T-helper 1 cell treated with Interleukin-12 subunit alpha and Interleukin-12 subunit beta and Interleukin-4 antibody, amounts not matched to agents 30 ng/mL and 1 ng/mL, for 36 hours (primary cell): Measurements from ENCODE around the gene SPPL2C. TPM values are rescaled to one million over a fixed set of nuclear protein-coding genes. Genes with fewer than 3 reads are reported as not detected.
"Not testable (repeated sequence)": the region's sequence is repeated elsewhere in the genome, so short reads cannot be mapped to it uniquely, and the experiment has no call there.

ENCODE experiments used
- intact Hi-C: fragments of 100-400 bp; cut with micrococcal nuclease; formaldehyde crosslinking; loops from one replicate; pipeline ENCODE4 v1.15.1; 2024
- total RNA-seq: library from RNA; stranded (reverse); gene quantifications from 2 replicates; pipeline ENCODE4 v1.2.3, GENCODE V29; 2022

The SPPL2C gene
- total RNA-seq, 1 donor from 2014 or later = not detected

DNA sequence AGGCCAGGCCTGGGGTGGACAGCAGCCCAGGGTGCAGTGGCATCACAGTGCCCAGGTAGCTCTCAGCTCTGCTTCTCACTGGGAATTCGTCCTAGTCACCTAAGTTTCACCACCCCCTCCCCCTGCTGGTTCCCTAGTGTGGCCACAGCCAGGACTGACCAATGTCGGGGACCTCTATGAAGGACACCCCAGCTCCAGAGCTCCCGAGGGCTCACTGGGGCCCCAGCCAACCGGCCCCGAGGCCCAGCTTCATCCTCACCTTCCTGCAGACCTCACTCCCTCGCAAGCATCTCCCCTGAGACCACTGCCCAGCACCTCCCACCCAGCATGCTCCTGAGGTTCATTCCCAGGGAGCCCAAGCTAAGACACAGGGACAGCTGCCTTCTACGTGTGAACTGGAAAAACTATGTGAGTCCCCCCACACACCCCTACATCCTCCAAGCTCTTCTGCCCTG, 4.9 kb downstream of the SPPL2C start:
- intact Hi-C loops = no loop called here

GRCh38 chr17:45850011-45850410, 5.3 kb downstream of the SPPL2C start:
- intact Hi-C loops = loop anchor here (5.0 kb wide), 1 partner anchor 423 kb away; no protein-coding TSS in a partner anchor

DNA sequence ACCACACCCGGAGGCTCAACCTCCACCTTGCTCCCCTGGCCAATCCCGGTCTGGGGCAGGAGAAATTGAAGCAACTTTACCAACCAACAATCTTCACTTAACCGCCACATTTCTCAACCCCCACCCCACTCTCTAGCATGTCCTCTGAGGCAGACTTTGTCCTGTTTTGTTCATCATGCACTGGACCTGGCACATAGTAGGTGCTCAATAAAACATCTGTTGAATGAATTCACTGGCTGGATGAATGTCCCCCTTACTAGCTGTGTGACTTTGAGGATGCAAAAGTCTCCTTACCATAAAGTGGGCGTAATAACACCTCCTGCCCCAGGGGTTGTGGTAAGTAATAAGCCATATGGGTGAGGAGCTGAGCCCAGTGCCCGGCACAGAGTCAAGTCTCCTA, 5.8 kb downstream of the SPPL2C start:
- intact Hi-C loops = loop anchor here (5.0 kb wide), 1 partner anchor 423 kb away; no protein-coding TSS in a partner anchor

- intact Hi-C loops = loop anchor here (5.0 kb wide), 1 partner anchor 424 kb away; no protein-coding TSS in a partner anchor
Observed at GRCh38 chr17:45851022-45851421, 6.3 kb downstream of the SPPL2C start.

GRCh38 chr17:45851464-45851863, 6.8 kb downstream of the SPPL2C start:
- intact Hi-C loops = loop anchor here (5.0 kb wide), 1 partner anchor 424 kb away; no protein-coding TSS in a partner anchor

DNA sequence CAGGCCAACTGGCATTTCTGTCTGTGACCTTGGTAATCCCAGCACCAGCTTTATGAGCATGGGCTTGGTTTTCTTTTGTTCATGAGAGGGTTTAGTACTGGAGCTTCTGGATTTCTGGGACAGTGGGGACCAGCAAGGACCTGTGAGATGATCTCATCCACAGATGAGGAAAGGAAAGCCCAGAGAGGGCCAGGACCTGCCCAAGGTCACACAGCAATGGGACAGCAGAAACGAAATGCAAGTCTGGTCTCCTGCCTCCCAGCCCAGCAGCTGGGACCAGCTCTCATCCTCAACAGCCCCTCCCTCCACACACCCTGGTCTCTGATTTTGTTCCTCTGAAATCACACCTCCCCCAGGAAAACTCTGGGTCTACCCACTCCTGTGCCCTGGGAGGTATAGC, 7.2 kb downstream of the SPPL2C start:
- intact Hi-C loops = loop anchor here (1.0 to 5.0 kb wide), 2 partner anchors 212 to 425 kb away; no protein-coding TSS in a partner anchor

- intact Hi-C loops = loop anchor here (1.0 to 5.0 kb wide), 2 partner anchors 212 to 425 kb away; no protein-coding TSS in a partner anchor
Observed at GRCh38 chr17:45852535-45853297, 8.0 kb downstream of the SPPL2C start.

GRCh38 chr17:45854209-45854608, 9.5 kb downstream of the SPPL2C start:
- intact Hi-C loops = loop anchor here (5.0 kb wide), 1 partner anchor 427 kb away; no protein-coding TSS in a partner anchor

DNA sequence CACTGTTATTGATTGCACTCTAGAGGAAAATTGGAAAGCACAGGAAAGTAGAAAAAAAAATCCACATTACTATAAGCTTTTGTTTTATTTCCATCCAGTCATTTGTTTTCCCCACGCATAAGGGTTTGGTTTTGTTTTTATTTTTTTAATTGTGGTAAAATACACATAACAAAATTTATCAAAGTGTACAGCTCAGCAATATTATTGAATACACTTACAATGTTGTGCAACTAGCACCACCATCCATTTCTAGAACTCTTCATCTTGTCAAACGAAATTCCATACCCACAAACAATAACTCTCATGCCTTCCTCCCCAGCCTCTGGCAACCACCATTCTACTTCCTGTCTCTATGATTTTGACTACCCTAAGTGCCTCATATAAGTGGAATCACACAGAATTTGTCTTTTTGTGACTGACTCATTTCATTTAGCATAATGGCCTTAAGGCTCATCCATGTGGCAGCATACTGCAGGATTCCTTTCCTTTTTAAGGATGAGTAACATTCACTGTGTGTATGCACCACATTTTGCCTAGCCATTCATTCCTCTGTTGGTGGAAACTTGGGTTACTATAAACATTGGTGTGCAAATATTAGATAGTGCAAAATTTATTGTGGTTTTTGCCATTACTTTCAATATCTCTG, 11.1 kb downstream of the SPPL2C start:
- intact Hi-C loops = no loop called here

DNA sequence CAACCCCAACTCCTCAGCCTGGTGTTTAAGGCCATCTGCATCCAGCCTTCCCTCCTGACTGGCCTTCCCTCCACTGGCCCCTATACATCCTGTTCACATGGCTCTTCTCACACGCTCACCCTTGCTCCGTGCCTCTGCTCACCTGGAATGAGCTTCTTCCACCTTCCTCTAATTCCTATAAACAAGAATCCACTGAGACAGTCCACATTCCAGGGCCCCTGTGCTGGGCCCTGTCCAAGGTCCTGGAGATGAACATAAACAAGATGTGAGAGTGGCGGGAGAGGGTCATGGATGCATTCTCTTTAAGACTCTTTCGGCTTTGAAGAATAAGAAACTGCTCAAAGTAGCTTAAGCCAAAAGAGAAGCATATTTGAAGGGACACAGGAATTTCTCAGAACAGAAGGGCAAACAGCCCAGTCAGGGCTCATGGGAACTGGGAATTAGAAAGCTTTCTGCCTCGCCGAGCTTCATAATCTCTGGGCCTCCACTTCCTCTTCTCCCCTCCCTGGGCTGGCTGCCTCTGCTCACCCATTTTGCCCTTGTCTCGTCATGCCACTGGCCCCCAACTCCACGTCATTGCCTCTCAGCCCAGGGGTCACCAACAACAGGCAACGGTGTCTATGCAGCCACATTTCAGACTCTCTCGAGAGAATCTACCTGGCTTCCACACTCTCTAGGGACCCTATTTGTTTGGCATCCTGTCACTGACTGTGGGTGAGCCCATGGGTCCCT, 13.5 kb downstream of the SPPL2C start:
- intact Hi-C loops = no loop called here

- intact Hi-C loops = no loop called here
Observed at GRCh38 chr17:45861165-45861564, 16.5 kb downstream of the SPPL2C start.

DNA sequence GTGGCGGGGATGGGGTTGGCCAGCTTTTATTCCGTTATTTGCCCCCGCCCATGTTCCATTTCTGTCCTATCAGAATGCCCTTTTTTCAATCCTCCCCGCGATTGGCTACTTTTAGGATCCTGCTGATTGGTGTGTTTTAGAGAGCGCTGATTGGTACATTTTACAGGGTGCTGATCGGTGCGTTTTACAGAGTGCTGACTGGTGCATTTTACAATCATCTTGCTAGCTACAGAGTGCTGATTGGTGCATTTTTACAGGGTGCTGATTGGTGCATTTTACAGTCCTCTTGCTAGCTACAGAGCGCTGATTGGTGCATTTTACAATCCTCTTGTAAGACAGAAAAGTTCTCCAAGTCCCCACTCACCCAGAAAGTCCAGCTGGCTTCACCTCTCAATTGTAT, 17.4 kb downstream of the SPPL2C start:
- intact Hi-C loops = not testable (repeated sequence)

DNA sequence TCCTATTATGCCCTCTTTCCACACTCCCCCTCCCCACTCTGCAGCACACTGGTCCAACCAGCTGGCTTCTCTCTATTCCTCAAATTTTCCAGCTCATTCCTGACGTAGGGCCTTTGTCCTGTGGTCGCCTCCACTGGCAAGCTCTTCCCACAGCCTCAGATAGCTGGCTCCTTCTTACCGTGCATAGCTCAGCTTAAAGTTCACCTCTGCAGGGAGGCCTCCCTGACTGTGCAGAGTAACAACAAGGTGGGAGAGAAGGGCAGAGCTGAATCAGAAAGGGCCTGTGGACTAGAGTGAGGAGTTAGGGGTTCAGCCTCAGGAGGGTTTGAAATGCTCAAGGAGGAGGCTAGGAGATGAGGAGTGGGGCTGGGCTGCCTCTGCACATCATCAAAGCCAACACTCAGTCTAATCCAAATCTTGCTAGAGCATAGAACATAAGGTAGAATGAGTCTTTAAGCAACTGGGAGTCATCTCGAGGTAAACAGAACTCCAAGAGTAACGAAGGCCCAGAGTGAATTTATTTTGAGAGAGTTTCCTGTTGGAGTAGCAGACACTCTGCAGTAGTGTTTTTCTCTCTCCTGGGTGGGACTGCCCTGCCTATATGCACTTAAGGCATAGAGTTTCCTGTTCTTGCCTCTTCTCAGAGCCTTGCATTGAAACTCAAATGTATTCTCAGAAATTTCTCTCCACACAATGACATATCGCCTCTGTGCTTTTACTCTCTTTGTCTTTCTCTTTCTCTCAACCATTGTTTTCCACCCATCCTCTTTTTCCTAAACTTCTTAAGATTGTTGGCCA, 19.4 kb downstream of the SPPL2C start:
- intact Hi-C loops = no loop called here

DNA sequence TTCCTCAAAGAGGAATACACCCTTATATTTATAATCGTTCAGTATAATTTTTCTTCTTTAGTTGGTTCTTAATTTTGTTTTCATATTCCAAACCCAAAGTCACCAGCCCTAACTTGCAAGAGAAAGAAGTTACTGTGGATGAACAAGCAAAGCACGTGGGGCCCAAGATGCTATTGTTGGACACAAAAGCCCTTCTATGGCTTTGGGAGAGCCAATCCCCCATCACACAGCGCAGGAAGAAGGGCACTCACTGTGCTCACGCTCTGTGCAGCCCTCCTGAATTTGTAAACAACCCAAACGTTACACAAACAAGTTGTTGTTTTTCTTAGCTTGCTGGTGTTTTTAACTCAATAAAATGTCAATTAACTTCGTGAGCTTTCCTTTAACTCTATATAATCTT, 22.5 kb downstream of the SPPL2C start:
- intact Hi-C loops = no loop called here

DNA sequence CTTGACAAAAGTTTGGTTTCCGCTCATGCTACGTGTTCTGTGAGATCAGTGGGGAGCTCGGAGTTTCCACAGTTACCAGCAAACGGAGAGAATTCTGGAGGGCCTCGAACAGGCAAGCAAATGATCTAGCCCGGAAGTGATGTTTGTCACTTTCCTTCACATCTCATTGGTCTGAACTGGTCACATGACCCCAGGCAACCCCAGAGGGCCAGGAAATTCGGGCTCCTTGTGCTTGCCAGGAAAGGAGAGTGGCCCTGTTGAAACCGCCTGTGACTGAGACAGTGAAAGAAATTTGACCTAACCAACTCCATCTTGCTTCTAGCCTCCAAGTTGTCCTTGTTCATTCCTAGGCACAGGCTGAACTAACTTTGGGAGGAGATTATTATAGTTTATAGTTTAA, 23.0 kb downstream of the SPPL2C start:
- intact Hi-C loops = no loop called here

- intact Hi-C loops = no loop called here
Observed at GRCh38 chr17:45868276-45868675, 23.6 kb downstream of the SPPL2C start.

- intact Hi-C loops = no loop called here
Observed at GRCh38 chr17:45869676-45870341, 25.1 kb downstream of the SPPL2C start.

- intact Hi-C loops = no loop called here
Observed at GRCh38 chr17:45870342-45870974, 25.8 kb downstream of the SPPL2C start.

GRCh38 chr17:45871718-45872117, 27.0 kb downstream of the SPPL2C start:
- intact Hi-C loops = no loop called here

- intact Hi-C loops = no loop called here
Observed at GRCh38 chr17:45873728-45874127, 29.0 kb downstream of the SPPL2C start.
